CD14-positive monocyte (primary cell): Measurements from ENCODE around the gene VLDLR. TPM values are rescaled to one million over a fixed set of nuclear protein-coding genes. Genes with fewer than 3 reads are reported as not detected.

Experiments
- DNase-seq, 3 donors: peaks; one replicate each; pipeline ENCODE4 v3.0.0-alpha.2; 2011 to 2022
- H2AFZ ChIP-seq: 2 replicates; pipeline ENCODE4 v1.6.0; 2012; ENCODE audit warnings: mild to moderate bottlenecking, low read depth, low read length, inconsistent platforms; ENCODE audit not compliant: insufficient read depth, poor library complexity, severe bottlenecking
- H3K27ac ChIP-seq, 2 donors: 1 replicate in 1 of 2; 2 replicates in 1 of 2; pipeline ENCODE4 v1.5.1; 2012 to 2013; ENCODE audit warnings: low read length in 2 of 2, control low read depth in 1 of 2, inconsistent platforms in 1 of 2, low read depth in 1 of 2, mild to moderate bottlenecking in 1 of 2
- H3K27me3 ChIP-seq, 2 donors: one replicate each; pipeline versions ENCODE4 v1.6.0 to v1.6.1; 2011 to 2013; ENCODE audit warnings: low read length in 2 of 2; ENCODE audit not compliant: control insufficient read depth in 2 of 2, insufficient read depth in 2 of 2
- H3K36me3 ChIP-seq, 2 donors: replicated peaks in 1 of 2; 1 replicate in 1 of 2; 2 replicates in 1 of 2; pipeline versions ENCODE4 v1.5.1 to v1.6.1; 2012 to 2013; ENCODE audit warnings: low read length in 2 of 2, control low read depth in 1 of 2, inconsistent platforms in 1 of 2, mild to moderate bottlenecking in 1 of 2; ENCODE audit not compliant: insufficient read depth in 2 of 2, control insufficient read depth in 1 of 2
- H3K4me1 ChIP-seq, 2 donors: 1 replicate in 1 of 2; 2 replicates in 1 of 2; pipeline versions ENCODE4 v1.5.1 to v1.6.1; 2012 to 2013; ENCODE audit warnings: low read length in 2 of 2, control low read depth in 1 of 2, inconsistent platforms in 1 of 2, mild to moderate bottlenecking in 1 of 2, moderate library complexity in 1 of 2; ENCODE audit not compliant: insufficient read depth in 2 of 2, control insufficient read depth in 1 of 2
- H3K4me2 ChIP-seq: replicated peaks from 2 replicates; pipeline ENCODE3; 2012; ENCODE audit warnings: low read length, moderate library complexity, mild to moderate bottlenecking; ENCODE audit not compliant: poor library complexity, severe bottlenecking; ENCODE audit errors: extremely low read depth
- H3K4me3 ChIP-seq, 3 experiments: fragments of 200-600 bp in 1 of 3; sonication (generic) in 1 of 3; replicated peaks in 1 of 3; 1 replicate in 2 of 3; 2 replicates in 1 of 3; pipeline ENCODE4 v1.5.1; 2011 to 2013; ENCODE audit warnings: low read length in 3 of 3, mild to moderate bottlenecking in 3 of 3, control low read depth in 2 of 3, low read depth in 2 of 3, inconsistent platforms in 1 of 3, moderate library complexity in 1 of 3
- H3K79me2 ChIP-seq: 2 replicates; pipeline ENCODE4 v1.6.0; 2012; ENCODE audit warnings: mild to moderate bottlenecking, control low read depth, inconsistent platforms, low read length, moderate library complexity; ENCODE audit not compliant: insufficient read depth
- H3K9ac ChIP-seq: 2 replicates; pipeline ENCODE4 v1.6.0; 2017; ENCODE audit warnings: low read length, mild to moderate bottlenecking; ENCODE audit not compliant: insufficient read depth, poor library complexity, severe bottlenecking
- H3K9me3 ChIP-seq, 2 donors: replicated peaks in 1 of 2; 1 replicate in 1 of 2; 2 replicates in 1 of 2; pipeline versions ENCODE4 v1.5.1 to v1.6.1; 2012 to 2013; ENCODE audit warnings: low read length in 2 of 2, control low read depth in 1 of 2; ENCODE audit not compliant: control insufficient read depth in 1 of 2, insufficient read depth in 1 of 2
- H4K20me1 ChIP-seq: 2 replicates; pipeline ENCODE4 v1.6.0; 2012; ENCODE audit warnings: mild to moderate bottlenecking, low read length, control low read depth, moderate library complexity; ENCODE audit not compliant: insufficient read depth
- H3K27ac Mint-ChIP-seq, 7 donors: one replicate each; pipeline ENCODE4 v1.8.0; 2020; ENCODE audit warnings: mild to moderate bottlenecking in 7 of 7, mixed read lengths in 7 of 7, moderate library complexity in 6 of 7, inconsistent platforms in 2 of 7
- H3K27me3 Mint-ChIP-seq, 3 donors: one replicate each; pipeline ENCODE4 v1.8.0; 2021 to 2022; ENCODE audit warnings: low read depth in 3 of 3, mild to moderate bottlenecking in 3 of 3, mixed read lengths in 3 of 3, moderate library complexity in 3 of 3, inconsistent platforms in 1 of 3
- H3K36me3 Mint-ChIP-seq, 2 donors: one replicate each; pipeline ENCODE4 v1.8.0; 2020; ENCODE audit warnings: mixed read lengths in 2 of 2, inconsistent platforms in 1 of 2, mild to moderate bottlenecking in 1 of 2
- H3K4me1 Mint-ChIP-seq: one replicate; pipeline ENCODE4 v1.8.0; 2020; ENCODE audit warnings: mild to moderate bottlenecking, mixed read lengths
- H3K4me3 Mint-ChIP-seq, 2 donors: one replicate each; pipeline ENCODE4 v1.8.0; 2020; ENCODE audit warnings: mild to moderate bottlenecking in 2 of 2, mixed read lengths in 2 of 2, moderate library complexity in 1 of 2
- H3K9me3 Mint-ChIP-seq, 7 donors: one replicate each; pipeline ENCODE4 v1.8.0; 2020 to 2022; ENCODE audit warnings: mixed read lengths in 7 of 7, mild to moderate bottlenecking in 6 of 7, moderate library complexity in 6 of 7, inconsistent platforms in 2 of 7
- CTCF ChIP-seq: fragments of 200-600 bp; IDR thresholded peaks from one replicate; pipeline ENCODE4 v1.8.0; 2022; ENCODE audit warnings: antibody characterized with exemption, mild to moderate bottlenecking
- WGBS: methylation state at CpG from one replicate; pipeline ENCODE4 v1.1.5; 2013; ENCODE audit warnings: missing lambda C conversion rate; ENCODE audit not compliant: insufficient coverage; 5-methylcytosine and 5-hydroxymethylcytosine counted together
- intact Hi-C, 2 donors: fragments of 100-400 bp; cut with micrococcal nuclease; formaldehyde crosslinking; loops; one replicate each; pipeline versions ENCODE4 v1.15.0 to v1.15.1; 2023
- polyA plus RNA-seq, 3 donors: library from polyadenylated mRNA; depleted of rRNA in 1 of 3; unstranded in 2 of 3; stranded (reverse) in 1 of 3; fragments of 300-500 nt in 2 of 3; fragments of >200 nt in 1 of 3; fragmentation: Illumina TruSeq in 2 of 3; gene quantifications; 1 replicate in 2 of 3; 2 replicates in 1 of 3; pipeline ENCODE4 v1.2.3, GENCODE V29; 2012 to 2021

VLDLR gene
- polyA plus RNA-seq, 3 donors: 0.05 to 0.07 TPM; not detected in 1

- no peaks in the 10 kb centered on the region for H3K36me3 Mint-ChIP-seq
- no peak overlapping the region for H3K4me3 ChIP-seq
- H3K9ac ChIP-seq: no peak overlapping the region
- H3K9me3 ChIP-seq: no peaks in the 10 kb centered on the region
- no peaks in the 10 kb centered on the region for H3K27me3 Mint-ChIP-seq
- no peak for DNase-seq
- no peak overlapping the region for H3K4me2 ChIP-seq
- H3K4me1 ChIP-seq: no peaks in the 10 kb centered on the region
- H3K27ac ChIP-seq: no peak overlapping the region
- H3K36me3 ChIP-seq: no peaks in the 10 kb centered on the region
- no peaks in the 10 kb centered on the region for H3K79me2 ChIP-seq
- no peaks in the 10 kb centered on the region for H4K20me1 ChIP-seq
- no peak for TF ChIP-seq CTCF
- no peak overlapping the region for H3K4me3 Mint-ChIP-seq
- H3K27ac Mint-ChIP-seq: no peak overlapping the region
- H2AFZ ChIP-seq: no peak overlapping the region
- no CpG with 5 or more reads among the region's 1 CpG for WGBS
- no peaks in the 10 kb centered on the region for H3K4me1 Mint-ChIP-seq
- H3K9me3 Mint-ChIP-seq: no peaks in the 10 kb centered on the region
- intact Hi-C loops: no loop called here
- no peaks in the 10 kb centered on the region for H3K27me3 ChIP-seq
Measured at GRCh38 chr9:2691212-2691611, 69.6 kb downstream of the VLDLR start.

DNA sequence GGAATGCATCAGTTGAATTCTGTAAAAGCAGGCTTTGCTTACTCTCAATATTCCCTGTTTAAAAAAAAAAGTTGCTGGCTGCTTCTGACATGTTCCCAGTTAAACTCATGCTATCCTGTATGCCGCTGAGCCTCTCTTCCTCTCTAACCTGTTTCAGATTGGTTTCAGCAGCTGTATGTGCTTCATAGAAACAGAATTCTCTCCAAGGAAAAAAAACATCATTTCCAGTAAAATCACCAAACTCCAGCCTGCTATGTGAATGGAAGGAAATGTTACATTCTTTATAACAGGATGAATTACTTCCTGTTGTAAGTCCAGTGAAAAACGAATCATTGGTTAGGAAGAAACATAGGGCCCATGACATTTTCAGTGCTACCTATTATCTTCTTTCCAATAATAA is 70.0 kb downstream of the VLDLR start:
- Histone ChIP-seq H2AFZ (no peak overlapping the region), H3K4me2 (no peak overlapping the region), H3K9ac (no peak overlapping the region), H3K36me3 (no peaks in the 10 kb centered on the region), H3K27ac (no peak overlapping the region), H3K79me2 (no peaks in the 10 kb centered on the region), H4K20me1 (no peaks in the 10 kb centered on the region), H3K4me1 (no peaks in the 10 kb centered on the region), H3K27me3 (no peaks in the 10 kb centered on the region), H3K4me3 (no peak overlapping the region), H3K9me3 (no peaks in the 10 kb centered on the region)
- Mint-ChIP-seq H3K9me3 (no peaks in the 10 kb centered on the region), H3K4me1 (no peaks in the 10 kb centered on the region), H3K27me3 (no peaks in the 10 kb centered on the region), H3K27ac (no peak overlapping the region), H3K36me3 (no peaks in the 10 kb centered on the region), H3K4me3 (no peak overlapping the region)
- no peak for DNase-seq
- no peak for TF ChIP-seq CTCF
- no CpG with 5 or more reads among the region's 2 CpGs for WGBS
- intact Hi-C loops: no loop called here
